BE2C (cell line): ENCODE data around the gene MED13.

Experiments used
- DNase-seq: peaks from one replicate; pipeline ENCODE4 v3.0.0-alpha.2; 2020
- H3K27me3 ChIP-seq: fragments of 250-450 bp; sonication (Bioruptor Pico); 2 replicates; pipeline ENCODE4 v1.5.1; 2020; ENCODE audit warnings: mild to moderate bottlenecking
- H3K36me3 ChIP-seq: fragments of 250-450 bp; sonication (Bioruptor Pico); 2 replicates; pipeline ENCODE4 v1.5.1; 2020; ENCODE audit warnings: mild to moderate bottlenecking
- H3K4me1 ChIP-seq: fragments of 250-450 bp; sonication (Bioruptor Pico); 2 replicates; pipeline ENCODE4 v1.5.1; 2020
- H3K4me3 ChIP-seq: 2 replicates; pipeline ENCODE4 v1.5.1; 2011; ENCODE audit warnings: low read depth, low read length
- H3K9me3 ChIP-seq: fragments of 250-450 bp; sonication (Bioruptor Pico); 2 replicates; pipeline ENCODE4 v1.5.1; 2020
- CTCF ChIP-seq: IDR thresholded peaks from 2 replicates; pipeline ENCODE4 v1.5.1; 2012; ENCODE audit warnings: mild to moderate bottlenecking, low read depth, low read length

The MED13 gene

GRCh38 chr17:62043602-62044001 lies 21.5 kb downstream of the MED13 start:
- Histone ChIP-seq H3K9me3 (no peaks in the 10 kb centered on the region; the same call in 1 of the 2 replicates), H3K27me3 (no peaks in the 10 kb centered on the region), H3K4me1 (no peaks in the 10 kb centered on the region), H3K4me3 (no peak overlapping the region), H3K36me3 (peaks cover 71% of the 10 kb centered on the region)
- TF ChIP-seq CTCF = no peak
- no peak for DNase-seq

- no peak for DNase-seq
- peaks cover 68% of the 10 kb centered on the region for H3K36me3 ChIP-seq
- TF ChIP-seq CTCF = no peak
These were observed 21.9 kb downstream of the MED13 start for GRCh38 chr17:62043140-62043539.

GRCh38 chr17:62038248-62038647 lies 26.8 kb downstream of the MED13 start:
- Histone ChIP-seq H3K36me3 (peaks cover 57% of the 10 kb centered on the region), H3K27me3 (no peaks in the 10 kb centered on the region), H3K4me1 (no peaks in the 10 kb centered on the region), H3K4me3 (no peak overlapping the region), H3K9me3 (no peaks in the 10 kb centered on the region; the same call in 1 of the 2 replicates)
- DNase-seq = no peak
- TF ChIP-seq CTCF = no peak

More at GRCh38 chr17:62043140-62043539, 21.9 kb downstream of the MED13 start:
- H3K4me3 ChIP-seq = no peak overlapping the region
- H3K27me3 ChIP-seq = no peaks in the 10 kb centered on the region
- no peaks in the 10 kb centered on the region for H3K4me1 ChIP-seq
- no peaks in the 10 kb centered on the region; the same call in 1 of the 2 replicates for H3K9me3 ChIP-seq

GRCh38 chr17:62033317-62033716 lies 31.8 kb downstream of the MED13 start:
- H3K4me1 ChIP-seq = no peaks in the 10 kb centered on the region
- TF ChIP-seq CTCF = no peak
- no peaks in the 10 kb centered on the region for H3K9me3 ChIP-seq
- no peak overlapping the region for H3K4me3 ChIP-seq
- H3K27me3 ChIP-seq = no peaks in the 10 kb centered on the region
- DNase-seq = no peak
- peaks cover 67% of the 10 kb centered on the region for H3K36me3 ChIP-seq

GRCh38 chr17:62032480-62032879 lies 32.6 kb downstream of the MED13 start:
- no peak for DNase-seq
- Histone ChIP-seq H3K4me1 (no peaks in the 10 kb centered on the region), H3K9me3 (no peaks in the 10 kb centered on the region), H3K4me3 (no peak overlapping the region), H3K27me3 (no peaks in the 10 kb centered on the region), H3K36me3 (peaks cover 75% of the 10 kb centered on the region)
- TF ChIP-seq CTCF = no peak

GRCh38 chr17:62030264-62030663 lies 34.8 kb downstream of the MED13 start:
- TF ChIP-seq CTCF = no peak
- Histone ChIP-seq H3K9me3 (no peaks in the 10 kb centered on the region), H3K36me3 (peaks cover 88% of the 10 kb centered on the region)

More at GRCh38 chr17:62030264-62030663, 34.8 kb downstream of the MED13 start:
- no peak for DNase-seq
- H3K4me1 ChIP-seq = no peaks in the 10 kb centered on the region
- H3K27me3 ChIP-seq = no peaks in the 10 kb centered on the region
- H3K4me3 ChIP-seq = no peak overlapping the region
